Skeletal muscle tissue (tissue), 4 donors: ENCODE measurements around the gene EIF4B. TPM values are rescaled to one million over a fixed set of nuclear protein-coding genes. Genes with fewer than 3 reads are reported as not detected.

Experiments used
- H3K27ac ChIP-seq: one replicate; pipeline ENCODE4 v1.7.0; 2013; ENCODE audit warnings: mild to moderate bottlenecking, low read depth, low read length, inconsistent platforms
- H3K27me3 ChIP-seq, 3 donors: one replicate each; pipeline ENCODE4 v1.7.0; 2013; ENCODE audit warnings: low read length in 3 of 3; ENCODE audit not compliant: control insufficient read depth in 3 of 3, insufficient read depth in 3 of 3
- H3K36me3 ChIP-seq, 3 donors: one replicate each; pipeline ENCODE4 v1.7.0; 2013; ENCODE audit warnings: low read length in 3 of 3; ENCODE audit not compliant: control insufficient read depth in 3 of 3, insufficient read depth in 3 of 3
- H3K4me1 ChIP-seq, 3 donors: one replicate each; pipeline ENCODE4 v1.7.0; 2013; ENCODE audit warnings: low read length in 3 of 3, mild to moderate bottlenecking in 3 of 3; ENCODE audit not compliant: control insufficient read depth in 3 of 3, insufficient read depth in 3 of 3
- H3K4me3 ChIP-seq, 3 donors: one replicate each; pipeline ENCODE4 v1.7.0; 2013; ENCODE audit warnings: low read length in 3 of 3
- H3K9ac ChIP-seq, 3 donors: one replicate each; pipeline ENCODE4 v1.7.0; 2013; ENCODE audit warnings: low read length in 3 of 3, mild to moderate bottlenecking in 3 of 3, moderate library complexity in 2 of 3, low read depth in 1 of 3
- H3K9me3 ChIP-seq, 3 donors: one replicate each; pipeline ENCODE4 v1.7.0; 2013; ENCODE audit warnings: low read length in 3 of 3; ENCODE audit not compliant: control insufficient read depth in 3 of 3
- total RNA-seq: library from RNA; depleted of rRNA; stranded (reverse); fragments of >200 nt; gene quantifications from one replicate; pipeline ENCODE4 v1.2.3, GENCODE V29; 2014
- donor health status: Osteomylitis.

Gene EIF4B
- total RNA-seq, 1 donor from 2014 or later: 1,005 TPM

- Histone ChIP-seq H3K27ac (peak within 1 kb of the TSS; percentile 95), H3K9me3 (no peaks in the 10 kb centered on the region), H3K9ac (peak within 1 kb of the TSS; percentile 90 to 95 (median 92)), H3K36me3 (peaks cover 0 to 8% (median 8%) of the 10 kb centered on the region in 3 donors), H3K27me3 (no peaks in the 10 kb centered on the region), H3K4me1 (peaks cover 84 to 86% (median 84%) of the 10 kb centered on the region in 3 donors), H3K4me3 (peak within 1 kb of the TSS; percentile 85 to 88 (median 87))
Measured at GRCh38 chr12:53049571-53050318, 43.5 kb downstream of the EIF4B start, which contains the start of gene TNS2. TNS2 (plus strand) TSS chr12:53050065; CDS start chr12:53050186, 121 bp downstream.

GRCh38 chr12:53050426-53051057 is 44.3 kb downstream of the EIF4B start:
- Histone ChIP-seq H3K9ac (peak overlapping the region; percentile 90 to 95 (median 92)), H3K9me3 (no peaks in the 10 kb centered on the region), H3K27me3 (no peaks in the 10 kb centered on the region), H3K4me1 (peaks cover 76 to 86% (median 83%) of the 10 kb centered on the region in 3 donors), H3K27ac (peak overlapping the region; percentile 95), H3K4me3 (peak overlapping the region; percentile 85 to 88 (median 87)), H3K36me3 (peaks cover 6 to 10% (median 10%) of the 10 kb centered on the region in 3 donors)

- Histone ChIP-seq H3K36me3 (peaks cover 10 to 14% (median 14%) of the 10 kb centered on the region in 3 donors), H3K27ac (peak overlapping the region; percentile 95), H3K4me1 (peaks cover 70 to 82% (median 79%) of the 10 kb centered on the region in 3 donors), H3K4me3 (peak overlapping the region; percentile 85 to 88 (median 87)), H3K9me3 (no peaks in the 10 kb centered on the region), H3K27me3 (no peaks in the 10 kb centered on the region), H3K9ac (peak overlapping the region; percentile 90 to 95 (median 92))
Measured at GRCh38 chr12:53051058-53051880, 45.0 kb downstream of the EIF4B start.

- H3K36me3 ChIP-seq: peaks cover 14 to 20% (median 19%) of the 10 kb centered on the region in 3 donors
- H3K4me1 ChIP-seq: peaks cover 66 to 78% (median 77%) of the 10 kb centered on the region in 3 donors
- H3K9ac ChIP-seq: peak overlapping the region; percentile 90 to 95 (median 92)
- no peaks in the 10 kb centered on the region for H3K27me3 ChIP-seq
- H3K9me3 ChIP-seq: no peaks in the 10 kb centered on the region
- H3K4me3 ChIP-seq: peak overlapping the region; percentile 85 to 88 (median 87)
- peak overlapping the region; percentile 95 for H3K27ac ChIP-seq
Measured at GRCh38 chr12:53051881-53052412, 45.7 kb downstream of the EIF4B start.

GRCh38 chr12:53052419-53053217 is 46.4 kb downstream of the EIF4B start:
- Histone ChIP-seq H3K9me3 (no peaks in the 10 kb centered on the region), H3K36me3 (peaks cover 20 to 26% (median 26%) of the 10 kb centered on the region in 3 donors), H3K9ac (peak overlapping the region; percentile 90 to 95 (median 92)), H3K27me3 (no peaks in the 10 kb centered on the region), H3K27ac (peak overlapping the region; percentile 95), H3K4me1 (peaks cover 65 to 83% (median 77%) of the 10 kb centered on the region in 3 donors), H3K4me3 (peak overlapping the region; percentile 85 to 88 (median 87))

- Histone ChIP-seq H3K27me3 (no peaks in the 10 kb centered on the region), H3K4me3 (peak overlapping the region; percentile 66 to 85 (median 77)), H3K27ac (peak overlapping the region; percentile 95), H3K9ac (peak overlapping the region; percentile 54 to 80 (median 66)), H3K4me1 (peaks cover 56 to 83% (median 71%) of the 10 kb centered on the region in 3 donors), H3K9me3 (no peaks in the 10 kb centered on the region), H3K36me3 (peaks cover 27 to 34% (median 34%) of the 10 kb centered on the region in 3 donors)
Measured at GRCh38 chr12:53053218-53054111, 47.2 kb downstream of the EIF4B start.

- Histone ChIP-seq H3K4me1 (peaks cover 48 to 74% (median 62%) of the 10 kb centered on the region in 3 donors), H3K27ac (peak overlapping the region; percentile 95), H3K36me3 (peaks cover 28 to 39% (median 37%) of the 10 kb centered on the region in 3 donors), H3K27me3 (no peaks in the 10 kb centered on the region), H3K9ac (peak overlapping the region; percentile 54 to 80 (median 68)), H3K4me3 (peak overlapping the region; percentile 66 to 85 (median 77)), H3K9me3 (no peaks in the 10 kb centered on the region)
Measured at GRCh38 chr12:53054112-53054878, 48.0 kb downstream of the EIF4B start.
